ENCODE measurements around the gene XCL2.
"Not testable (repeated sequence)": the region's sequence is repeated elsewhere in the genome, so short reads cannot be mapped to it uniquely, and the experiment has no call there.

DNA sequence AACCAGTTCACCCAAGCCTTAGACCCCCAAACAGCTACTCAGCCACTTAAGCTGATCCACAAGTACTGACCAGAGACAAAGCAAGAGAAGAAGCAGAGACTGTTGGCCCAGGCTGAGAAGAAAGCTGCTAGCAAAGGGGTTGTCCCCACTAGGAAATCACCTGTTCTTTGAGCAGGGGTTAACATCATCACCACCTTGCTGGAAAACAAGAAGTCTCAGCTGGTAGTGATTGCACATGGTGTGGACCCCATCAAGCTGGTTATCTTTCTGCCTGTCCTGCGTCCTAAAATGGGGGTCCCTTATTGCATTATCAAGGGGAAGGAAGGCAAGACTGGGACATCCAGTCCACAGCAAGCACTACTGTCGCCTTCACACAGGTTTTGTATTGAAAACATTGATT, 819 bp downstream of the XCL2 start:
- TF ChIP-seq, protein P1, sequence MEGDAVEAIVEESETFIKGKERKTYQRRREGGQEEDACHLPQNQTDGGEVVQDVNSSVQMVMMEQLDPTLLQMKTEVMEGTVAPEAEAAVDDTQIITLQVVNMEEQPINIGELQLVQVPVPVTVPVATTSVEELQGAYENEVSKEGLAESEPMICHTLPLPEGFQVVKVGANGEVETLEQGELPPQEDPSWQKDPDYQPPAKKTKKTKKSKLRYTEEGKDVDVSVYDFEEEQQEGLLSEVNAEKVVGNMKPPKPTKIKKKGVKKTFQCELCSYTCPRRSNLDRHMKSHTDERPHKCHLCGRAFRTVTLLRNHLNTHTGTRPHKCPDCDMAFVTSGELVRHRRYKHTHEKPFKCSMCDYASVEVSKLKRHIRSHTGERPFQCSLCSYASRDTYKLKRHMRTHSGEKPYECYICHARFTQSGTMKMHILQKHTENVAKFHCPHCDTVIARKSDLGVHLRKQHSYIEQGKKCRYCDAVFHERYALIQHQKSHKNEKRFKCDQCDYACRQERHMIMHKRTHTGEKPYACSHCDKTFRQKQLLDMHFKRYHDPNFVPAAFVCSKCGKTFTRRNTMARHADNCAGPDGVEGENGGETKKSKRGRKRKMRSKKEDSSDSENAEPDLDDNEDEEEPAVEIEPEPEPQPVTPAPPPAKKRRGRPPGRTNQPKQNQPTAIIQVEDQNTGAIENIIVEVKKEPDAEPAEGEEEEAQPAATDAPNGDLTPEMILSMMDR (IDR thresholded peaks at IDR 0.05): not testable (repeated sequence)
- TF ChIP-seq POLR2A (IDR thresholded peaks at IDR 0.05): not testable (repeated sequence)
